PC-3 (cell line): Measurements from ENCODE around the gene TSN. TPM values are rescaled to one million over a fixed set of nuclear protein-coding genes. Genes with fewer than 3 reads are reported as not detected.

Experiments
- ATAC-seq: fragments of 200-7000 bp; cut with Tn5 transposase; 2 replicates; pipeline ENCODE4 v1.9.1; 2020; ENCODE audit warnings: mild to moderate bottlenecking, moderate library complexity
- BruUV-seq: library from RNA; stranded (reverse); fragments of 400-500 nt; replicated peaks from 2 replicates; lab custom pipeline; 2021; lab: Mats Ljungman, UMichigan
- CTCF ChIA-PET: fragments of 300-600 bp; sonication (Branson Sonifier 250); formaldehyde crosslinking; loops from one replicate; lab custom pipeline; 2022; ENCODE audit warnings: antibody characterized with exemption; lab: Charles Lee
- POLR2A ChIA-PET: fragments of 300-600 bp; sonication (Branson Sonifier 250); formaldehyde crosslinking; loops from one replicate; lab custom pipeline; 2022; ENCODE audit warnings: antibody characterized with exemption; ENCODE audit not compliant: unreplicated experiment; lab: Charles Lee
- DNase-seq: peaks from one replicate; pipeline ENCODE4 v3.0.0-alpha.2; 2015
- H2AFZ ChIP-seq: fragments of 300-600 bp; sonication (generic); 2 replicates; pipeline ENCODE4 v1.6.0; 2016; ENCODE audit warnings: antibody characterized with exemption, low read length
- H3F3A ChIP-seq: fragments of 300-600 bp; sonication (generic); one replicate; pipeline ENCODE4 v1.6.0; 2017; ENCODE audit warnings: antibody characterized with exemption, low read length, control low read depth, mild to moderate bottlenecking; ENCODE audit not compliant: unreplicated experiment
- H3K27ac ChIP-seq: fragments of 300-600 bp; sonication (generic); 2 replicates; pipeline ENCODE4 v1.5.1; 2016; ENCODE audit warnings: mild to moderate bottlenecking, low read length
- H3K27me3 ChIP-seq: fragments of 300-600 bp; sonication (generic); 2 replicates; pipeline ENCODE4 v1.6.1; 2016; ENCODE audit warnings: low read length, mixed read lengths
- H3K36me3 ChIP-seq: fragments of 300-600 bp; sonication (generic); 2 replicates; pipeline ENCODE4 v1.6.1; 2016; ENCODE audit warnings: low read depth, mixed run types, low read length, mixed read lengths
- H3K4me1 ChIP-seq: fragments of 300-600 bp; sonication (generic); 2 replicates; pipeline ENCODE4 v1.5.1; 2016; ENCODE audit warnings: low read length; ENCODE audit not compliant: insufficient read depth
- H3K4me2 ChIP-seq: fragments of 300-600 bp; sonication (generic); 2 replicates; pipeline ENCODE4 v1.6.0; 2016; ENCODE audit warnings: low read length
- H3K4me3 ChIP-seq: fragments of 300-600 bp; sonication (generic); 2 replicates; pipeline ENCODE4 v1.5.1; 2016; ENCODE audit warnings: mild to moderate bottlenecking, low read length, mixed read lengths
- H3K79me2 ChIP-seq: fragments of 300-600 bp; sonication (generic); 2 replicates; pipeline ENCODE4 v1.6.1; 2017; ENCODE audit warnings: low read length, mixed read lengths
- H3K9ac ChIP-seq: fragments of 300-600 bp; sonication (generic); 2 replicates; pipeline ENCODE4 v1.6.0; 2016; ENCODE audit warnings: mild to moderate bottlenecking, low read length
- H3K9me2 ChIP-seq: fragments of 300-600 bp; sonication (generic); replicated peaks from 2 replicates; pipeline ENCODE4 v1.6.1; 2016; ENCODE audit warnings: mixed run types, low read length, mixed read lengths
- H3K9me3 ChIP-seq: fragments of 300-600 bp; sonication (generic); 2 replicates; pipeline ENCODE4 v1.6.1; 2016; ENCODE audit warnings: low read length, mixed read lengths
- H4K20me1 ChIP-seq: fragments of 300-600 bp; sonication (generic); 2 replicates; pipeline ENCODE4 v1.6.1; 2016; ENCODE audit warnings: low read length, mixed read lengths
- CTCF ChIP-seq: fragments of 300-600 bp; sonication (generic); conservative IDR thresholded peaks from 2 replicates; pipeline ENCODE4 v1.5.1; 2017; ENCODE audit warnings: antibody characterized with exemption, low read depth, mild to moderate bottlenecking, low read length
- EZH2 ChIP-seq: fragments of 300-600 bp; sonication (generic); IDR thresholded peaks from one replicate; pipeline ENCODE4 v1.6.1; 2017; ENCODE audit warnings: antibody characterized with exemption, mild to moderate bottlenecking, low read length; ENCODE audit not compliant: unreplicated experiment
- EZH2phosphoT487 ChIP-seq: fragments of 300-600 bp; sonication (generic); IDR thresholded peaks from 2 replicates; pipeline ENCODE4 v1.6.1; 2018; ENCODE audit warnings: mild to moderate bottlenecking, antibody characterized with exemption, low read length, borderline replicate concordance
- intact Hi-C: fragments of 100-400 bp; cut with micrococcal nuclease; formaldehyde crosslinking; loops from 2 replicates; pipeline ENCODE4 v1.9.0; 2023
- total RNA-seq: library from RNA; depleted of rRNA; stranded (reverse); fragments of >200 nt; gene quantifications from 2 replicates; pipeline ENCODE4 v1.2.3, GENCODE V29; 2014

The TSN gene
- total RNA-seq, 1 experiment from 2014 or later = 55.0 TPM

- DNase-seq (no peak), ATAC-seq (no peak)
- CTCF ChIA-PET = no interaction called here
- Histone ChIP-seq H3K9me3 (no peaks in the 10 kb centered on the region), H3K79me2 (no peaks in the 10 kb centered on the region), H3F3A (no peaks in the 10 kb centered on the region), H3K4me1 (no peaks in the 10 kb centered on the region), H3K4me2 (no peak overlapping the region), H4K20me1 (no peaks in the 10 kb centered on the region), H3K27ac (no peak overlapping the region), H3K36me3 (no peaks in the 10 kb centered on the region), H2AFZ (no peak overlapping the region), H3K27me3 (peaks cover 17% of the 10 kb centered on the region), H3K9me2 (no peaks in the 10 kb centered on the region), H3K4me3 (no peak overlapping the region), H3K9ac (no peak overlapping the region)
- TF ChIP-seq EZH2phosphoT487 = no peak
- TF ChIP-seq CTCF = no peak
- TF ChIP-seq EZH2 = no peak
- POLR2A ChIA-PET = no interaction called here
- no TSS peak for BruUV-seq
- intact Hi-C loops = no loop called here
Measured at GRCh38 chr2:121796239-121796638, 40.8 kb downstream of the TSN start.

DNA sequence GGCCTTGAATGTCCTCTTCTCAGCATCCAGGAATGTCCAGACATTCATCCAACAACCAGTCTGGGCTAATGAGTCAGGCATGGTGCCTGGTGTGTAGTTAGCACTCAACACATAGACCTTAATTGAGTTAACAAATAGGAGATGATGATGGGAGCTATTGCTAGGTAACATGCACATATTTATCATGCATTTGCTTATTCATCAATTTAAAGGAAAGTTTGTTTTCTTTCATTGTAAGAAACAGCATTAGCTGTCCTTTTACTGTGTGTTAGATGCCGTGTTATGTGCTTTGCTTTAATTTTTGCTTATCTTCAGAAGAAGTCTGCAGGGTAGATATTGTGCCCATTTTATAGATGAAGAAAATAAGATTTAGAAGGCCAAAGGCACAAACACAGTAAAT lies 43.2 kb downstream of the TSN start:
- Histone ChIP-seq H3K27ac (no peak overlapping the region), H3K4me3 (no peak overlapping the region), H3F3A (no peaks in the 10 kb centered on the region), H3K9ac (no peak overlapping the region), H3K9me3 (no peaks in the 10 kb centered on the region), H4K20me1 (no peaks in the 10 kb centered on the region), H3K4me2 (no peak overlapping the region), H3K9me2 (no peaks in the 10 kb centered on the region), H2AFZ (no peak overlapping the region), H3K27me3 (peaks cover 28% of the 10 kb centered on the region), H3K36me3 (no peaks in the 10 kb centered on the region), H3K4me1 (no peaks in the 10 kb centered on the region), H3K79me2 (no peaks in the 10 kb centered on the region)
- CTCF ChIA-PET = no interaction called here
- DNase-seq (no peak), ATAC-seq (no peak)
- BruUV-seq = no TSS peak
- TF ChIP-seq EZH2phosphoT487 (no peak), EZH2 (no peak), CTCF (no peak)
- intact Hi-C loops = no loop called here
- POLR2A ChIA-PET = no interaction called here

DNA sequence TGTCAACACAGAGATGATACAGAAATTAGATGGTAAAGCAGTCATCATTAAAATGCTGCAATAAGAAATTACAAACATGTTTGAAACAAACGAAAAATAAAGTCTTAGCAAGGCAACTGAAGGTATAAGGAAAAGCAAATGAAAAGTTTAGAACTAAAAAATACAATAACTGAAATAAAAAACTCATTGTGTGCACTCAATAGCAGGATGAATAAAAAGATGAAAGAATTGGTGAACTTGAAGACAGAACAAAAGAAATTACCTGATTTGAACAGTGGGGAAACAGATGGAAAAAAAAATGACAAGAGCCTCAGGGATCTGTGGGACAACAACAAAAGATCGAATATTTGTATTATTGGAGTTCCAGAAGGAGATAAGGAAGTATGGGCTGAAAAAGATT lies 46.5 kb downstream of the TSN start:
- POLR2A ChIA-PET = no interaction called here
- no peak overlapping the region for H2AFZ ChIP-seq
- no peaks in the 10 kb centered on the region for H4K20me1 ChIP-seq
- H3K4me1 ChIP-seq = no peaks in the 10 kb centered on the region
- no peaks in the 10 kb centered on the region for H3K9me3 ChIP-seq
- no peak overlapping the region for H3K27ac ChIP-seq
- CTCF ChIA-PET = no interaction called here
- no peaks in the 10 kb centered on the region for H3K36me3 ChIP-seq
- no peak for ATAC-seq
- H3K9ac ChIP-seq = no peak overlapping the region
- no peak for DNase-seq
- no TSS peak for BruUV-seq
- no peaks in the 10 kb centered on the region for H3K79me2 ChIP-seq
- intact Hi-C loops = no loop called here
- H3F3A ChIP-seq = no peaks in the 10 kb centered on the region
- peaks cover 45% of the 10 kb centered on the region for H3K27me3 ChIP-seq
- no peaks in the 10 kb centered on the region for H3K9me2 ChIP-seq
- H3K4me2 ChIP-seq = no peak overlapping the region
- no peak overlapping the region for H3K4me3 ChIP-seq
- no peak for TF ChIP-seq EZH2phosphoT487
- no peak for TF ChIP-seq CTCF
- no peak for TF ChIP-seq EZH2
